HUDEP-2 (cell line): ENCODE data around the gene KCNJ4.
"Not testable (repeated sequence)": the region's sequence is repeated elsewhere in the genome, so short reads cannot be mapped to it uniquely, and the experiment has no call there.

Source experiments
- DNase-seq, 76 experiments: peaks; one replicate each; lab custom pipeline; 2025; ENCODE audit not compliant: unreplicated experiment in 76 of 76; lab: John Stamatoyannopoulos, UW

The KCNJ4 gene

GRCh38 chr22:38394929-38395624 is 59.9 kb downstream of the KCNJ4 start:
- peak in 13 of 76 experiments; percentile 7 to 47 (median 19) for DNase-seq

GRCh38 chr22:38389428-38389818 is 65.6 kb downstream of the KCNJ4 start:
- not testable (repeated sequence) for DNase-seq

GRCh38 chr22:38388506-38389427 is 66.2 kb downstream of the KCNJ4 start:
- DNase-seq = not testable (repeated sequence)

GRCh38 chr22:38386918-38387317 is 68.1 kb downstream of the KCNJ4 start:
- DNase-seq = not testable (repeated sequence)

- no peak for DNase-seq
These were observed 71.6 kb downstream of the KCNJ4 start for GRCh38 chr22:38383417-38383816.

GRCh38 chr22:38381371-38381770 is 73.6 kb downstream of the KCNJ4 start:
- DNase-seq = not testable (repeated sequence)
